Activated naive CD4-positive, alpha-beta T cell (primary cell): ENCODE results near the gene RGL3.
"Not testable (repeated sequence)": the region's sequence is repeated elsewhere in the genome, so short reads cannot be mapped to it uniquely, and the experiment has no call there.

Source experiments
- DNase-seq, 4 experiments: peaks; one replicate each; lab custom pipeline; 2025; lab: John Stamatoyannopoulos, UW

The RGL3 gene, protein sequence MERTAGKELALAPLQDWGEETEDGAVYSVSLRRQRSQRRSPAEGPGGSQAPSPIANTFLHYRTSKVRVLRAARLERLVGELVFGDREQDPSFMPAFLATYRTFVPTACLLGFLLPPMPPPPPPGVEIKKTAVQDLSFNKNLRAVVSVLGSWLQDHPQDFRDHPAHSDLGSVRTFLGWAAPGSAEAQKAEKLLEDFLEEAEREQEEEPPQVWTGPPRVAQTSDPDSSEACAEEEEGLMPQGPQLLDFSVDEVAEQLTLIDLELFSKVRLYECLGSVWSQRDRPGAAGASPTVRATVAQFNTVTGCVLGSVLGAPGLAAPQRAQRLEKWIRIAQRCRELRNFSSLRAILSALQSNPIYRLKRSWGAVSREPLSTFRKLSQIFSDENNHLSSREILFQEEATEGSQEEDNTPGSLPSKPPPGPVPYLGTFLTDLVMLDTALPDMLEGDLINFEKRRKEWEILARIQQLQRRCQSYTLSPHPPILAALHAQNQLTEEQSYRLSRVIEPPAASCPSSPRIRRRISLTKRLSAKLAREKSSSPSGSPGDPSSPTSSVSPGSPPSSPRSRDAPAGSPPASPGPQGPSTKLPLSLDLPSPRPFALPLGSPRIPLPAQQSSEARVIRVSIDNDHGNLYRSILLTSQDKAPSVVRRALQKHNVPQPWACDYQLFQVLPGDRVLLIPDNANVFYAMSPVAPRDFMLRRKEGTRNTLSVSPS

GRCh38 chr19:11418549-11419506 is at the start of gene RGL3:
TSS of gene RGL3 (minus strand) at chr19:11419314. CDS start at chr19:11419278, 36 bp downstream.
- no peak for DNase-seq

GRCh38 chr19:11468266-11468845 is 49.2 kb upstream of the RGL3 start:
- not testable (repeated sequence) for DNase-seq

DNA sequence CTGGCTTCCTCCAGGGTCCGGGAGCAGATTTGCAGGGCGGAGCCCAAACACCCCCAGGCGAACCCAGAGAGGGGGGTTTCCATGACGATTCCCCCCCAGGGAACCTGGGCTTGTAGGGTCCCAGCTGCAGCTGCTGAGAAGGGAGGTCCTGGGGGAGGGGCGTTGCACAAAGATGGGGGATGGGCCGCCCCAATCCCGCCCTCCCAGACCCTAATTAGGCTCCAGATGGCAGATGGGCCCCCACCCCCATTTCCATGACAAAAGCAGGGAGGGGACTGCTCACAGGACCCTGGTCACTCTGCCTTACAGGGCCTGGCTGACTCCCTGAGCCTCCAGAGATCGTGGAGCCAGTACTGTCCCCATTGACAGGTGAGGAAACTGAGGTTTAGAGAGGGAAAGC is 46.5 kb upstream of the RGL3 start:
- no peak for DNase-seq

GRCh38 chr19:11464333-11465265 is 45.5 kb upstream of the RGL3 start:
- no peak for DNase-seq

DNA sequence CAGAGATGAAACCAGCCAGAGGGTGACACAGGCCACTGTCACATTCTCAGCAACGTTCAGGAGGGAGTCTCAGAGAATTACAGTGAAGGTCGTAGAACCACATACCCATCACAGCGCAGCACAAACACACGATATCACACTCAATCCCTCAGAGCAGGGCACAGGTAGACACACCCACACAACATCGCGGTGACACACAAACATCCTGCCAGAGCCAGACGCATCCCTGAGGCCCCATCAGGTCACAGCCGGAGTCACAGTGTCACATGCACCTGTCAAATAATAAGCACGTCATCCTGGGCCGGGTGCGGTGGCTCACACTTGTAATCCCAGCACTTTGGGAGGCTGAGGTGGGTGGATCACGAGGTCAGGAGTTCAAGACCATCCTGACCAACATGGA is 44.3 kb upstream of the RGL3 start:
- DNase-seq = no peak

GRCh38 chr19:11461453-11461852 is 42.3 kb upstream of the RGL3 start:
- DNase-seq = no peak

DNA sequence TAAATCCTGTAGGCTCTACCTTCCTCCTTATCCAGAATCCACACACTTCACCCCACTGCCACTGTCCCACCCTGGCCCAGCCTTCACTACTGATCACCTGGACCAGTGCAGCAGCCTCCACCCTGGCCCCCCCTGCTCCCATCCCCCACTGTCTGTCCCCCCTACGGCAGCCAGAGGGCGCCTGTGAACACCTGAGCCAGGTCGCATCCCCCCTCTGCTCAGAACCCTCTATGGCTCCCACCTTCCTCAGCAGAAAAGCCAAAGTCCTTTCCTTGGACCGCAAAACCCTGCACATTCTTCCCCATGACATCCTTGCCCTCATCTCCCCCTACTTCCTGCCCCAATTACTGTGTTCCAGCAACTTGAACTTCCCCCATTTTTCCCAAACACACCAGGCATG is 41.1 kb upstream of the RGL3 start:
- DNase-seq = no peak

- not testable (repeated sequence) for DNase-seq
Measured at GRCh38 chr19:11458912-11459311, 39.8 kb upstream of the RGL3 start.

DNA sequence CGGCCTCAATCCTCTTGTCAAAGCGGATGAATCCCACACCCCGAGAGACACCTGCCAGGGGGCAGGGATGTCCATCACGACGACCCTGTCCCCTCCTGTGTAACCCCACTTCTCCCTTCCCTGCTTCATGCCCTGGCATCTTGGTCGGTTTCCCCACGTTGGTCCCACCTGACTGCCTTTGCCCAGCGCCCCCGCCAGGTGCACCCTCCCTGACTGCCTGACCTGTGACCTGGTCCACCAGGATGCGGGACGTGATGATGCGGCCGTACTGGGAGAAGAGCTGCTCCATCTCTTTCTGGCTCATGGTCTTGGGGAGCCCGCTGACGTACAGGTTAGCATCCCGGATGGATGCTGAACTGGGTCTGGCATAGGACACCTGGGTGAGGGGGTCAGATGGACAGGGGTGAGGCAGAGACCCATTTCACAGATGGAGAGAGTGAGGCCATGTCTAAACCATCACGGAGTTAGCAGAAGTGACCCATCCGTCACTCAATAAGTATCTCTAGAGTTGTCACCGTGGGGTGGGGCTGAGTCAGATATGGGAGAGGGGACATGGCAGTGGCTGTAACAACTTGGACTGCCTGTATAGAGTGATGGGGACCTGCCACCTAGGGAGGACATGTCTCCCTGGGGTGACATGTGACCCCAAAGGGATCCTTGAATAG is 39.3 kb upstream of the RGL3 start:
- DNase-seq = no peak

GRCh38 chr19:11457831-11458230 is 38.7 kb upstream of the RGL3 start:
- no peak for DNase-seq

- DNase-seq = no peak
Measured at GRCh38 chr19:11457115-11457514, 38.0 kb upstream of the RGL3 start.

- DNase-seq = no peak
Measured at GRCh38 chr19:11456659-11457058, 37.5 kb upstream of the RGL3 start.

GRCh38 chr19:11455233-11455554 is 36.1 kb upstream of the RGL3 start:
- not testable (repeated sequence) for DNase-seq

DNA sequence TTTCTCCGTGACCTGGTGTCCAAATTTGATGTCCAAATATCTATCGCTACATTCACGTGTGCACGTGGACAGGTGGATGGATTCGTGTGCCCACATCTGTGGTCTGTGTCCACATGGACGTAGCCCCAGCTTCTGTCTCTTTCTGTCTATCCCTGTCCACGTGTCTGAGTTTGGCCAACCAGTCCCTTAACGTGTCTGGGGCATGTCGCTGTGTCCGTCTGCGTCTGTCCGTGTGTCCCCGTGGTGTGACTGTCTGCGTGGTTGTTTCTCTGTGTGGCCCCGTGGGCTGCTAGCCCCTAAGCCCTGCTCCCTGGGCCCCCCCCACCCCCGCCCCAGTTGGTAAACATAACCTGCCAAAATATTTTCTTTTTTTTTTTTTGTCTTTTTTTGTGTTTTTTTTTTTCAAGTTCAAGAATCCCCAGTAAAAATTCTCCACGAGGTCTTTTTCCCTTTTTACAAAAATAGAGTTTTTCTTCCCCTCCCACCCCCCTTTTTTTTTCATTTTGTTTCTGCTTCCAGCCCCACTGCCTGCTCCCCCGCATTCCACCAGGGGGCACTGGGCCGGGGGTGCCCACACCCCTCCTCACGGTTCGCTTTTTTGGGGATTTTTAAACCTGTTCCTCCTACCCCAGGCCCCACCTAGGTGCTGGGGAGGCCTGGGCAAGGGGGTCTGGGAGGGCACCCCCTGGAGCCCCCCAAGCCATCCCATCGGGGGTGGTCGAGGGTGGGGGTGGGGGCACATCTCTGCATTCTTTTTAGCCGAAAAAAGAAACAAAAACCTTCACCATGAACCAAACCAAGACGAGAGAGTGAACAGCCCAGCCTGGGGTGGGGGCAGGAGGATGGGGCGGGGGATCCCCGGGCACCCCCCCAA is 34.6 kb upstream of the RGL3 start:
- DNase-seq = peak in 1 of 4 experiments; percentile 26

- DNase-seq = no peak
Measured at GRCh38 chr19:11452620-11453310, 33.7 kb upstream of the RGL3 start.

GRCh38 chr19:11451871-11452619 is 32.9 kb upstream of the RGL3 start:
- no peak for DNase-seq

DNA sequence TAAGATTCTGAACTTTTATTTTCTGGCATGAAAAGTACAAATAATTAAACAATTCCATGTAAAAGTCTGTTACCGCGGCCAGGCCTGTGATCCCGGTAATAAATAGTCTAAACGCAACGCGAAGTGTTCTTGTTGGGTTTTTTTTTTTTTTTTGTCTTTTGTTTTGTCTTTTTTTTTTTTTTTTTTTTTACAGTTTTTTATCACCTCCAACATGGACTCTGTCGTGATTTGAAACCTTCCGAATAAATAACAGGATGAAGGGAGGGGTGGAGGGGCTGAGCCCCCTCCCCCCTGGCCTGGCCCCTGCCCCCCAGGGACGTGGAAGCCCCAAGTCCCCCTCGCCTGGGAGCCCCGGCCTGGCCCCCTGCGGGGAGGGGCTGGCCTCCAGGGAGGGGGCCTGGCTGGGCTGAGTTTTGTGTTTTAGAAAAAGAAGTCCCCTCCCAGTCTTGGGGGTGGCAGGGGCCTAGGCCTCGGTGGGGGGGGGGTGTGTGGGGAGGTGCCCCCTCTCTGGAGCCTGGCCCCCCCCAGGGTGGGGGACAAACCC is 32.3 kb upstream of the RGL3 start:
- no peak for DNase-seq
